ENCODE measurements around the gene APOD.
A peak's percentile ranks its signal among the peaks of the same experiment; 100 is the strongest.
"Not testable (repeated sequence)": the region's sequence is repeated elsewhere in the genome, so short reads cannot be mapped to it uniquely, and the experiment has no call there.

APOD gene

GRCh38 chr3:195583831-195584542 is at the start of gene APOD:
Gene APOD, minus strand, starts transcription at chr3:195583940. Its CDS starts 4,479 bp downstream, at chr3:195579461.
- no peak for DNase-seq

DNA sequence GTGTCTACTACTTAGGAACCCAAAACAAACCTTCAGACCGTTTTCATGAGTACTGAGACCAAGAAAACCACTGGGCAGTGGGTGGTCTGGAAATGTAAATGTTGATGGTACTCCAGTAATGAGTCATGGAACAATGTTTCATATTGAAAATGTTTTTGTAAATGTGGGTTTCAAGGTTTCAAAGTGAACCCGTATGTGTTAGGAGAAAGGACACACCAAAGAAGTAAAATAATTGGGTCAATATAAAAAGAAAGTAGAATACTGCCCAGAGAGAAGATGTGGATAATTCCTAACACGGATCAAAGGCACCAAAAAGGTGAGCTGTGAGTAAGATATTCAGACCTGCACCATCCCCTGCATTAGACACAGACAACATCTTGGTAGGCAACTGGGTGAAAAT is 49.6 kb upstream of the APOD start:
- DNase-seq, result not testable (repeated sequence)

DNA sequence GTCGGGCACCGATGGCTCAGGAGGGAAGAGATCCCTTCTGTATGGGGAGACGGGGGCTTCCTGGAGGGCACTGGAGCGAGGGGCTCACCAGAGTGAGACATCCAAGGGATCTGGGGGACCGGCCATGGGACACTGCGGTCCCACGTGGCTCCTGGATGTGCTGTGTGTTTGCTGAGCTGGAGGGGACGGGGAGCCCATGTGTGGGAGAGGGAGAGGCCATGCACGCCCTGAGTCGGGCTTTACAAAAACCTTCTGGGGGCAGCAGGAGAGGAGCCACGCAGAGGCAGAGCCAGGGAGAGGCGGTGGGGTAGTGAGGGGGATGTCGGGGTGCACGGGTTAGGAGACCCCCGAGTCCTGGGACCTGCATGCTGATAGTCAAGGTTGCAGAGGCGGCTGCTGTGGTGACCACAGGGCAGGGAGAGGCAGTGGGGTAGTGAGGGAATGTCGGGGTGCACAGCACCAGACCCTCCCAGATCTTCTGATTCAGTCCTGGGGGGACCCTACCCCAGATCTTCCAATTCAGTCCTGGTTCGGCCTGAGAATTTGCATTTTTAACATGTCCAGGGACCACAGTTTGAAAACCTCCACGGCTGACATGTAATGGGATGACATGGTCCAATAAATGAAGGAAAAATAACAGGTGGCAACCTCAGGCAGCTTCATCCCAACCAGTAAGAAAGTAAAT is 48.9 kb upstream of the APOD start:
- not testable (repeated sequence) for DNase-seq

GRCh38 chr3:195632046-195632445 is 48.3 kb upstream of the APOD start:
- not testable (repeated sequence) for DNase-seq

GRCh38 chr3:195630938-195631495 is 47.3 kb upstream of the APOD start:
- DNase-seq, result not testable (repeated sequence)

DNA sequence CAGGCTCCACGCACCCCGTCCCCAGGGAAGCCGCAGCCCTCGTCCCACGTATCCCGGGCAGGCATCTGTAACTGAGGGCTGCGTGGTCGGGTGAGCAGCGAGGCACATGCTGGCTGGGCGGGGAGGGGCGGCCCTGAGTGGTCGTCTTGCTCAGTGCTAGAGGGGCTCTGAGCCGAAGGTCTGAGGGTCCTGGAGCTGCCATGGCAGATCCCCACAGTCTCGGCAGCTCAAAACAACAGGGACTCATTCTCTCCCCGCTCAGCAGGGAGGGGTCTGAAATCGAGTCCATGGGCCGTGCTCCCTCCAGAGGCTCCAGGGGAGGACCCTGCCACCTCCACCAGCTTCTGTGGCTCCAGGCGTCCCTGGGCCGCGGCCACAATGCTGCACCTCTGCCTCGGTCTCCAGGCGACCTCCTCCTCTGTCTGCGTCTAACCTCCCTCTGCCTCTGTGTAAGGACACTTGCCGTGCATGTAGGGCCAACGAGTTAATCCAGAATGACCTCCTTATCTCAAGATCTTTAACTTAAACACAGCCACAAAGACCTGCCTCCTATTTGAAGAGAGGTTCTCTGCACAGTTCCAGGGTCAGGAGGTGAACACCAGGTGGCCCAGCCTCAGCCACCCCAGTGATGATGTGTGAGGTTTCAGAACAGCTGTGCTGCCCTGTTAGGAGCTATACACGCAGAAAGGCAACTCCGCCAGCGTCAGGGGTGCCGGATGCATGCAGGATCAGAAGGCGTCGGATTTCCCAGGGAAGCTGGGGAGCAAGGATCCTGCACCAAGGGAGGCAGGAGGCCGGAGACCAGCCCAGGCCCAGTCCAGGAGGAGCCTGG is 46.6 kb upstream of the APOD start:
- DNase-seq, result not testable (repeated sequence)

GRCh38 chr3:195629682-195630081 is 45.9 kb upstream of the APOD start:
- not testable (repeated sequence) for DNase-seq

GRCh38 chr3:195628386-195628920 is 44.7 kb upstream of the APOD start:
- not testable (repeated sequence) for DNase-seq

GRCh38 chr3:195627515-195628385 is 44.0 kb upstream of the APOD start:
- DNase-seq, result not testable (repeated sequence)

GRCh38 chr3:195624603-195625560 is 41.1 kb upstream of the APOD start:
- DNase-seq, result peak; percentile 47

- not testable (repeated sequence) for DNase-seq
Observed at GRCh38 chr3:195624171-195624570, 40.4 kb upstream of the APOD start.

GRCh38 chr3:195623217-195623965 is 39.7 kb upstream of the APOD start:
- DNase-seq, result not testable (repeated sequence)

GRCh38 chr3:195622523-195623170 is 38.9 kb upstream of the APOD start:
- not testable (repeated sequence) for DNase-seq

- DNase-seq, result not testable (repeated sequence)
Observed at GRCh38 chr3:195622012-195622411, 38.3 kb upstream of the APOD start.

DNA sequence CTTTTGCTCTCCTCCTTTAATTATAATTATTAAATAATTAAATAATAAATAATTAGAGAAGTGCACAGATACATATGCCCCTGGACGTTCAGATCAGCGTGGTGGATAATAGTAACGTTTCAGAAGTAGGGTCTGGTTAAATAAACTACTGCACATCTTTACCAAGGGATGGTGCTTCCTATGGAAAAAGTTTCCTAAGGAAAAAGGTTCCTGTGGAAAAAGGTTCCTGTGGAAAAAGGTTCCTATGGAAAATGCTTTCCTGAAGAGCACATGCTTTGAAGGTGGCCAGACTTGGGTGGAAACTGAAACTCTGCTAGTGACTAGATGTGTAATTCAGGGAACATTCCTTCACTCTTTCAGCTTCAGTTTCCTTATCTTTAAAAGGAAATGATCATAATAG is 37.4 kb upstream of the APOD start:
- DNase-seq, result not testable (repeated sequence)

GRCh38 chr3:195620476-195620875 is 36.7 kb upstream of the APOD start:
- DNase-seq, result not testable (repeated sequence)

GRCh38 chr3:195619591-195620369 is 36.0 kb upstream of the APOD start:
- not testable (repeated sequence) for DNase-seq

All from activated T-cell treated with anti-CD3 and anti-CD28 coated beads, Interleukin-2, amount 50 U/mL, for 1 hour (primary cell).